HG03571 (cell line): ENCODE results near the gene SLC39A11.

Experiments
- ATAC-seq: cut with Tn5 transposase; IDR thresholded peaks from one replicate; pipeline ENCODE4 v1.9.1; 2021; ENCODE audit not compliant: unreplicated experiment

SLC39A11 gene

GRCh38 chr17:72667096-72668063 lies 425.1 kb downstream of the SLC39A11 start:
- ATAC-seq, result no peak

GRCh38 chr17:72665852-72666851 lies 426.3 kb downstream of the SLC39A11 start:
- ATAC-seq, result no peak

- ATAC-seq, result no peak
These were observed 429.7 kb downstream of the SLC39A11 start for GRCh38 chr17:72662827-72663190.

- ATAC-seq, result no peak
These were observed 430.3 kb downstream of the SLC39A11 start for GRCh38 chr17:72661945-72662826.

- ATAC-seq, result no peak
These were observed 431.2 kb downstream of the SLC39A11 start for GRCh38 chr17:72661116-72661944.

GRCh38 chr17:72660274-72661115 lies 432.0 kb downstream of the SLC39A11 start:
- no peak for ATAC-seq

- no peak for ATAC-seq
These were observed 432.7 kb downstream of the SLC39A11 start for GRCh38 chr17:72659811-72660210.

- no peak for ATAC-seq
These were observed 433.8 kb downstream of the SLC39A11 start for GRCh38 chr17:72658675-72659074.

- no peak for ATAC-seq
These were observed 434.8 kb downstream of the SLC39A11 start for GRCh38 chr17:72657467-72658317.

- no peak for ATAC-seq
These were observed 436.2 kb downstream of the SLC39A11 start for GRCh38 chr17:72656130-72656763.

GRCh38 chr17:72654706-72655105 lies 437.8 kb downstream of the SLC39A11 start:
- no peak for ATAC-seq

GRCh38 chr17:72651988-72652387 lies 440.5 kb downstream of the SLC39A11 start:
- no peak for ATAC-seq

GRCh38 chr17:72648702-72649101 lies 443.8 kb downstream of the SLC39A11 start:
- no peak for ATAC-seq

- no peak for ATAC-seq
These were observed 446.3 kb downstream of the SLC39A11 start for GRCh38 chr17:72646176-72646575.

- ATAC-seq, result no peak
These were observed 448.0 kb downstream of the SLC39A11 start for GRCh38 chr17:72644492-72644891.

- no peak for ATAC-seq
These were observed 448.8 kb downstream of the SLC39A11 start for GRCh38 chr17:72643575-72644216.

- ATAC-seq, result no peak
These were observed 449.8 kb downstream of the SLC39A11 start for GRCh38 chr17:72642720-72643119.
